IMR-90 (cell line): ENCODE data around the gene ANXA2. TPM values are rescaled to one million over a fixed set of nuclear protein-coding genes. Genes with fewer than 3 reads are reported as not detected.

Experiments used
- ATAC-seq: fragments of 200-7000 bp; cut with Tn5 transposase; 2 replicates; pipeline ENCODE4 v1.9.1; 2020; ENCODE audit warnings: low read depth, mild to moderate bottlenecking, moderate library complexity
- BruUV-seq: library from RNA; stranded (reverse); fragments of 400-500 nt; replicated peaks from 2 replicates; lab custom pipeline; 2021; lab: Mats Ljungman, UMichigan
- CTCF ChIA-PET: fragments of 300-600 bp; formaldehyde crosslinking; extraction: SDS; loops from one replicate; lab custom pipeline; 2021; ENCODE audit warnings: antibody characterized with exemption; lab: Yijun Ruan, JAX
- POLR2A ChIA-PET: fragments of 300-600 bp; sonication (Branson Sonifier 250); formaldehyde crosslinking; loops from one replicate; lab custom pipeline; 2022; ENCODE audit warnings: antibody characterized with exemption; ENCODE audit not compliant: unreplicated experiment; lab: Charles Lee
- DNase-seq: peaks from one replicate; pipeline ENCODE4 v3.0.0; 2013
- H2AFZ ChIP-seq: replicated peaks from 2 replicates; pipeline ENCODE3; 2013; ENCODE audit warnings: low read length, mild to moderate bottlenecking; ENCODE audit not compliant: poor library complexity
- H2AK5ac ChIP-seq: 2 replicates; pipeline ENCODE4 v1.6.1; 2013; ENCODE audit warnings: low read depth, low read length, inconsistent platforms
- H2AK9ac ChIP-seq: replicated peaks from 2 replicates; pipeline ENCODE3; 2013; ENCODE audit warnings: mild to moderate bottlenecking, low read depth, low read length, moderate library complexity; ENCODE audit not compliant: poor library complexity
- H2BK120ac ChIP-seq: 2 replicates; pipeline ENCODE4 v1.6.1; 2013; ENCODE audit warnings: low read depth, low read length, inconsistent platforms
- H2BK15ac ChIP-seq: 3 replicates; pipeline ENCODE4 v1.6.1; 2013; ENCODE audit warnings: low read depth, low read length, inconsistent platforms
- H2BK20ac ChIP-seq: 2 replicates; pipeline ENCODE4 v1.6.1; 2013; ENCODE audit warnings: low read depth, mild to moderate bottlenecking, inconsistent platforms, low read length, moderate library complexity
- H2BK5ac ChIP-seq: 2 replicates; pipeline ENCODE4 v1.6.1; 2013; ENCODE audit warnings: mild to moderate bottlenecking, low read depth, low read length, inconsistent platforms; ENCODE audit not compliant: poor library complexity, severe bottlenecking
- H3K14ac ChIP-seq: replicated peaks from 2 replicates; pipeline ENCODE4 v1.6.1; 2013; ENCODE audit warnings: low read depth, low read length, inconsistent platforms
- H3K18ac ChIP-seq: 2 replicates; pipeline ENCODE4 v1.6.1; 2013; ENCODE audit warnings: low read depth, low read length, control low read depth
- H3K23ac ChIP-seq: 2 replicates; pipeline ENCODE4 v1.6.1; 2013; ENCODE audit warnings: low read depth, low read length, inconsistent platforms
- H3K27ac ChIP-seq: 2 replicates; pipeline ENCODE4 v1.5.1; 2013; ENCODE audit warnings: mild to moderate bottlenecking, control low read depth, low read length; ENCODE audit not compliant: insufficient read depth
- H3K27me3 ChIP-seq: 2 replicates; pipeline ENCODE4 v1.6.1; 2013; ENCODE audit warnings: low read length; ENCODE audit not compliant: control insufficient read depth, insufficient read depth
- H3K36me3 ChIP-seq: 2 replicates; pipeline ENCODE4 v1.6.1; 2013; ENCODE audit warnings: low read length, mixed read lengths; ENCODE audit not compliant: control insufficient read depth, insufficient read depth
- H3K4ac ChIP-seq: 2 replicates; pipeline ENCODE4 v1.6.1; 2013; ENCODE audit warnings: low read depth, low read length, inconsistent platforms
- H3K4me1 ChIP-seq: 2 replicates; pipeline ENCODE4 v1.6.1; 2013; ENCODE audit warnings: low read length, mixed read lengths; ENCODE audit not compliant: control insufficient read depth, insufficient read depth
- H3K4me2 ChIP-seq: 2 replicates; pipeline ENCODE4 v1.6.1; 2013; ENCODE audit warnings: low read depth, mild to moderate bottlenecking, control low read depth, low read length, moderate library complexity
- H3K4me3 ChIP-seq: 2 replicates; pipeline ENCODE4 v1.5.1; 2013; ENCODE audit warnings: low read depth, mild to moderate bottlenecking, control low read depth, low read length, moderate library complexity; ENCODE audit not compliant: insufficient read depth
- H3K56ac ChIP-seq: 2 replicates; pipeline ENCODE4 v1.6.1; 2013; ENCODE audit warnings: low read length, inconsistent platforms; ENCODE audit not compliant: insufficient read depth; ENCODE audit errors: extremely low read depth
- H3K79me1 ChIP-seq, 2 experiments: 2 replicates each; pipeline ENCODE4 v1.6.1; 2013; ENCODE audit warnings: low read length in 2 of 2, inconsistent platforms in 1 of 2, low read depth in 1 of 2
- H3K9ac ChIP-seq: 2 replicates; pipeline ENCODE4 v1.6.1; 2013; ENCODE audit warnings: low read depth, low read length, control low read depth
- H3K9me1 ChIP-seq: 2 replicates; pipeline ENCODE4 v1.6.1; 2013; ENCODE audit warnings: low read length, inconsistent platforms; ENCODE audit not compliant: insufficient read depth
- H3K9me3 ChIP-seq: 2 replicates; pipeline ENCODE4 v1.6.1; 2013; ENCODE audit warnings: low read length; ENCODE audit not compliant: control insufficient read depth, insufficient read depth
- H4K20me1 ChIP-seq: 2 replicates; pipeline ENCODE4 v1.6.1; 2013; ENCODE audit warnings: low read length, inconsistent platforms; ENCODE audit not compliant: insufficient read depth
- H4K5ac ChIP-seq: 2 replicates; pipeline ENCODE4 v1.6.1; 2013; ENCODE audit warnings: mild to moderate bottlenecking, low read depth, low read length, control low read depth
- H4K8ac ChIP-seq, 2 experiments: 2 replicates each; pipeline ENCODE4 v1.6.1; 2013; ENCODE audit warnings: low read depth in 2 of 2, low read length in 2 of 2, control low read depth in 1 of 2, inconsistent platforms in 1 of 2
- H4K91ac ChIP-seq: 2 replicates; pipeline ENCODE4 v1.6.1; 2013; ENCODE audit warnings: low read depth, low read length, inconsistent platforms; ENCODE audit not compliant: insufficient read depth
- CEBPB ChIP-seq: IDR thresholded peaks from 2 replicates; pipeline ENCODE4 v1.6.1; 2012; ENCODE audit warnings: low read depth, low read length, improper control_type of control experiment
- FOS ChIP-seq: fragments of 150-350 bp; IDR thresholded peaks from 2 replicates; pipeline ENCODE4 v1.6.1; 2016; ENCODE audit warnings: low read depth, low read length
- MAZ ChIP-seq: IDR thresholded peaks from 2 replicates; pipeline ENCODE4 v1.6.1; 2012; ENCODE audit warnings: low read depth, mild to moderate bottlenecking, low read length, improper control_type of control experiment, moderate library complexity, borderline replicate concordance
- NFE2L2 ChIP-seq: fragments of 150-350 bp; IDR thresholded peaks from 2 replicates; pipeline ENCODE4 v1.6.1; 2016; ENCODE audit warnings: low read depth, mild to moderate bottlenecking, low read length
- RAD21 ChIP-seq: IDR thresholded peaks from 2 replicates; pipeline ENCODE4 v1.6.1; 2012; ENCODE audit warnings: low read length, improper control_type of control experiment
- RFX5 ChIP-seq: IDR thresholded peaks from 2 replicates; pipeline ENCODE4 v1.8.0; 2012; ENCODE audit warnings: low read depth, mild to moderate bottlenecking, low read length, moderate library complexity
- WGBS, 2 experiments: methylation state at CpG; one replicate each; pipeline versions ENCODE4 v1.1.5 to v1.1.7; 2013; ENCODE audit warnings: missing lambda C conversion rate in 2 of 2; ENCODE audit not compliant: insufficient read length in 1 of 2; ENCODE audit errors: extremely low coverage in 2 of 2; 5-methylcytosine and 5-hydroxymethylcytosine counted together
- dilution Hi-C: fragments of 300-500 bp; cut with HindIII; formaldehyde crosslinking; loops from one replicate; pipeline ENCODE4 v1.14.3; 2018; ENCODE audit warnings: low sequenced_read_pairs; ENCODE audit not compliant: unreplicated experiment
- in situ Hi-C: fragments of 300-500 bp; cut with MboI; formaldehyde crosslinking; loops from 3 replicates; pipeline ENCODE4 v1.14.3; 2019; ENCODE audit warnings: low sequenced_read_pairs, inconsistent platforms, mixed read lengths
- intact Hi-C: fragments of 100-400 bp; cut with micrococcal nuclease; formaldehyde crosslinking; loops from 2 replicates; pipeline ENCODE4 v1.10.0; 2022
- polyA plus RNA-seq, 3 experiments: library from polyadenylated mRNA; depleted of rRNA; stranded (reverse); fragments of >200 nt; gene quantifications; 2 replicates each; pipeline ENCODE4 v1.2.3, GENCODE V29; 2012; ENCODE audit warnings: low replicate concordance in 1 of 3
- total RNA-seq: library from RNA; depleted of rRNA; stranded (reverse); fragments of >200 nt; gene quantifications from 2 replicates; pipeline ENCODE4 v1.2.3, GENCODE V29; 2012

The ANXA2 gene
- total and polyA plus RNA-seq, 2 of the 4 experiments (the other 2 are of a cell fraction): 7,454 to 8,412 TPM

- Histone ChIP-seq H3K4ac (no peak overlapping the region), H3K9me3 (peaks cover 3% of the 10 kb centered on the region; the same call in 1 of the 2 replicates), H4K5ac (no peak overlapping the region), H4K20me1 (peaks cover 81% of the 10 kb centered on the region), H3K36me3 (peaks cover 71% of the 10 kb centered on the region), H3K9ac (no peak overlapping the region), H3K79me1 (peaks cover 48 to 72% of the 10 kb centered on the region in 2 experiments), H2BK5ac (no peak overlapping the region), H4K8ac (no peak overlapping the region; a peak in 1 of 4 replicates), H2BK120ac (no peak overlapping the region), H3K27me3 (no peaks in the 10 kb centered on the region), H3K18ac (no peak overlapping the region), H3K23ac (peak overlapping the region; percentile 37; the same call in 1 of the 2 replicates), H2BK15ac (no peak overlapping the region), H3K14ac (no peak overlapping the region), H3K56ac (no peak overlapping the region), H3K4me3 (no peak overlapping the region), H3K4me2 (no peak overlapping the region), H3K27ac (no peak overlapping the region), H3K4me1 (peaks cover 19% of the 10 kb centered on the region), H2AK9ac (no peak overlapping the region), H3K9me1 (peaks cover 3% of the 10 kb centered on the region; the same call in 1 of the 2 replicates), H2AFZ (no peak overlapping the region), H4K91ac (no peak overlapping the region), H2AK5ac (no peak overlapping the region), H2BK20ac (no peak overlapping the region)
- no peak for ATAC-seq
- dilution Hi-C loops: no loop called here
- WGBS, 2 experiments: no CpG with 5 or more reads among the region's 4 CpGs
- TF ChIP-seq NFE2L2 (no peak), MAZ (no peak), FOS (no peak), RFX5 (no peak), RAD21 (no peak), CEBPB (no peak)
- in situ Hi-C loops: no loop called here
- ChIA-PET CTCF (no interaction called here), POLR2A (no interaction called here)
- intact Hi-C loops: no loop called here
- no peak for DNase-seq
- BruUV-seq: no TSS peak
These were observed 41.0 kb downstream of the ANXA2 start for GRCh38 chr15:60356832-60357231.
